Putamen (tissue), 1 donor: Measurements from ENCODE around the gene ACAN.

Experiments used
- DNase-seq: peaks from one replicate; pipeline ENCODE4 v3.0.0-alpha.2; 2016; ENCODE audit warnings: low spot score

ACAN gene

GRCh38 chr15:88843334-88843733 is 40.1 kb downstream of the ACAN start:
- no peak for DNase-seq

- no peak for DNase-seq
Measured at GRCh38 chr15:88844749-88845386, 41.6 kb downstream of the ACAN start.

GRCh38 chr15:88845616-88846015 is 42.4 kb downstream of the ACAN start:
- no peak for DNase-seq

- DNase-seq = no peak
Measured at GRCh38 chr15:88847144-88847543, 43.9 kb downstream of the ACAN start.

- DNase-seq = no peak
Measured at GRCh38 chr15:88848203-88848602, 45.0 kb downstream of the ACAN start.

GRCh38 chr15:88849376-88850072 is 46.3 kb downstream of the ACAN start:
- no peak for DNase-seq

GRCh38 chr15:88852476-88852875 is 49.2 kb downstream of the ACAN start:
- no peak for DNase-seq

- no peak for DNase-seq
Measured at GRCh38 chr15:88858934-88859333, 55.7 kb downstream of the ACAN start.

GRCh38 chr15:88859550-88859949 is 56.3 kb downstream of the ACAN start:
- DNase-seq = no peak

GRCh38 chr15:88860212-88860611 is 57.0 kb downstream of the ACAN start:
- DNase-seq = no peak

- no peak for DNase-seq
Measured at GRCh38 chr15:88863412-88863811, 60.2 kb downstream of the ACAN start.

GRCh38 chr15:88864861-88865497 is 61.7 kb downstream of the ACAN start:
- DNase-seq = no peak

GRCh38 chr15:88865498-88866099 is 62.4 kb downstream of the ACAN start:
- no peak for DNase-seq

GRCh38 chr15:88866295-88866881 is 63.2 kb downstream of the ACAN start:
- no peak for DNase-seq

GRCh38 chr15:88871313-88871712 is 68.1 kb downstream of the ACAN start:
- no peak for DNase-seq

- no peak for DNase-seq
Measured at GRCh38 chr15:88872106-88872505, 68.9 kb downstream of the ACAN start.

GRCh38 chr15:88872706-88873105 is 69.5 kb downstream of the ACAN start:
- DNase-seq = no peak

- no peak for DNase-seq
Measured at GRCh38 chr15:88873786-88874185, 70.5 kb downstream of the ACAN start.

GRCh38 chr15:88874275-88874674 is 71.0 kb downstream of the ACAN start:
- DNase-seq = no peak

- no peak for DNase-seq
Measured at GRCh38 chr15:88874684-88875083, 71.4 kb downstream of the ACAN start.

GRCh38 chr15:88876573-88876972 is 73.3 kb downstream of the ACAN start:
- no peak for DNase-seq

- no peak for DNase-seq
Measured at GRCh38 chr15:88877415-88877814, 74.2 kb downstream of the ACAN start.

- DNase-seq = no peak
Measured at GRCh38 chr15:88877906-88878305, 74.7 kb downstream of the ACAN start.
